Gastrocnemius medialis (tissue), 4 donors: ENCODE measurements around the gene C4BPA. TPM values are rescaled to one million over a fixed set of nuclear protein-coding genes. Genes with fewer than 3 reads are reported as not detected.

Experiments
- ATAC-seq, 2 donors: fragments of 150-250 bp; one replicate each; pipeline ENCODE4 v1.9.1; 2016
- DNase-seq, 2 donors: peaks; one replicate each; pipeline ENCODE4 v3.0.0-alpha.2; 2019
- H3K27ac ChIP-seq, 4 donors: fragments of 200-600 bp; sonication (generic); 1 replicate in 1 of 4; 2 replicates in 3 of 4; pipeline ENCODE4 v1.5.1; 2016 to 2018; ENCODE audit warnings: mild to moderate bottlenecking in 2 of 4, moderate library complexity in 1 of 4
- H3K27me3 ChIP-seq, 3 donors: fragments of 200-600 bp; sonication (generic) in 2 of 3; 1 replicate in 1 of 3; 2 replicates in 2 of 3; pipeline versions ENCODE4 v1.5.1 to v1.6.0; 2016 to 2019; ENCODE audit warnings: mild to moderate bottlenecking in 1 of 3, moderate library complexity in 1 of 3
- H3K36me3 ChIP-seq, 2 donors: fragments of 200-600 bp; sonication (generic) in 1 of 2; one replicate each; pipeline ENCODE4 v1.5.1; 2017 to 2018
- H3K4me1 ChIP-seq, 2 donors: fragments of 200-600 bp; sonication (generic) in 1 of 2; one replicate each; pipeline ENCODE4 v1.5.1; 2016 to 2017; ENCODE audit warnings: mild to moderate bottlenecking in 2 of 2
- H3K4me3 ChIP-seq, 4 donors: fragments of 200-600 bp; sonication (generic) in 3 of 4; 1 replicate in 1 of 4; 2 replicates in 3 of 4; pipeline ENCODE4 v1.5.1; 2016 to 2019; ENCODE audit warnings: mild to moderate bottlenecking in 2 of 4
- H3K9me3 ChIP-seq, 3 donors: fragments of 200-600 bp; sonication (generic) in 2 of 3; 1 replicate in 1 of 3; 2 replicates in 2 of 3; pipeline ENCODE4 v1.5.1; 2016 to 2019
- CTCF ChIP-seq, 5 experiments: fragments of 450-650 bp in 3 of 5; fragments of 200-600 bp in 2 of 5; sonication (generic) in 2 of 5; IDR thresholded peaks in 4 of 5; conservative IDR thresholded peaks in 1 of 5; 1 replicate in 4 of 5; 2 replicates in 1 of 5; pipeline ENCODE4 v1.5.1; 2016 to 2019; ENCODE audit warnings: antibody characterized with exemption in 5 of 5, mild to moderate bottlenecking in 3 of 5, moderate library complexity in 3 of 5
- POLR2A ChIP-seq, 2 donors: fragments of 450-650 bp; IDR thresholded peaks; one replicate each; pipeline ENCODE4 v1.6.1; 2017; ENCODE audit warnings: antibody characterized with exemption in 2 of 2, mild to moderate bottlenecking in 2 of 2, moderate library complexity in 2 of 2
- in situ Hi-C, 4 donors: fragments of 200-750 bp; cut with MboI; loops; one replicate each; pipeline versions ENCODE4 v1.15.0 to v1.8.0; 2017; ENCODE audit warnings: low sequenced_read_pairs in 4 of 4
- intact Hi-C: fragments of 100-400 bp; cut with DNase I; formaldehyde crosslinking; loops from one replicate; pipeline ENCODE4 v1.15.1; 2023; ENCODE audit warnings: low total_unique reads
- total RNA-seq, 4 donors: library from RNA; depleted of rRNA; stranded (reverse); fragments of >200 nt; gene quantifications; one replicate each; pipeline versions ENCODE4 v1.1.0 to v1.2.3, GENCODE V29; 2016

Gene C4BPA
- total RNA-seq, 4 donors from 2014 or later: 0.81 to 2.8 TPM; not detected in 2

- Histone ChIP-seq H3K36me3 (peaks cover 0 to 77% of the 10 kb centered on the region in 2 donors), H3K9me3 (no peaks in the 10 kb centered on the region), H3K4me3 (no peak overlapping the region), H3K27me3 (no peaks in the 10 kb centered on the region), H3K27ac (peak overlapping the region; percentile 36 to 88 (median 68)), H3K4me1 (peaks cover 0 to 15% of the 10 kb centered on the region in 2 donors)
- in situ Hi-C loops: loop anchor here in 2 of 4 donors (25.0 kb wide), 2 partner anchors 430 to 720 kb away; partner anchors contain the start of gene DYRK3 (in 1 of the 2)
- no peak for DNase-seq
- ATAC-seq: no peak
- TF ChIP-seq POLR2A (IDR thresholded peaks at IDR 0.05): no peak
- no peak for TF ChIP-seq CTCF (IDR thresholded peaks at IDR 0.05 in 4 of 5, conservative IDR thresholded peaks at IDR 0.05 in 1 of 5)
- intact Hi-C loops: no loop called here
Observed at GRCh38 chr1:207067665-207068064, 36.4 kb upstream of the C4BPA start.

GRCh38 chr1:207069061-207069460 lies 35.0 kb upstream of the C4BPA start:
- Histone ChIP-seq H3K27me3 (no peaks in the 10 kb centered on the region), H3K27ac (peak overlapping the region; percentile 57 to 88 (median 68)), H3K4me3 (no peak overlapping the region), H3K9me3 (no peaks in the 10 kb centered on the region), H3K4me1 (peaks cover 0 to 13% of the 10 kb centered on the region in 2 donors), H3K36me3 (peaks cover 0 to 79% of the 10 kb centered on the region in 2 donors)
- DNase-seq (no peak), ATAC-seq (no peak)
- in situ Hi-C loops: loop anchor here in 2 of 4 donors (25.0 kb wide), 2 partner anchors 432 to 718 kb away; partner anchors contain the start of gene DYRK3 (in 1 of the 2)
- intact Hi-C loops: no loop called here
- TF ChIP-seq POLR2A (IDR thresholded peaks at IDR 0.05) (no peak), CTCF (IDR thresholded peaks at IDR 0.05 in 4 of 5, conservative IDR thresholded peaks at IDR 0.05 in 1 of 5) (no peak)

GRCh38 chr1:207069858-207070506 lies 34.1 kb upstream of the C4BPA start:
- H3K4me1 ChIP-seq: peaks cover 0 to 8% of the 10 kb centered on the region in 2 donors
- H3K27ac ChIP-seq: peak overlapping the region; percentile 57 to 88 (median 68)
- in situ Hi-C loops (loop anchor here in 3 of 4 donors (10.0 to 25.0 kb wide), 3 partner anchors 335 to 717 kb away; partner anchors contain the start of gene DYRK3 (in 1 of the 3)), intact Hi-C loops (no loop called here)
- no peaks in the 10 kb centered on the region for H3K9me3 ChIP-seq
- TF ChIP-seq CTCF (IDR thresholded peaks at IDR 0.05 in 4 of 5, conservative IDR thresholded peaks at IDR 0.05 in 1 of 5): no peak
- TF ChIP-seq POLR2A (IDR thresholded peaks at IDR 0.05): no peak
- DNase-seq (peak in 1 of 2 donors; percentile 25), ATAC-seq (peak in 1 of 2 donors; percentile 14)
- no peaks in the 10 kb centered on the region for H3K27me3 ChIP-seq
- H3K36me3 ChIP-seq: peaks cover 0 to 79% of the 10 kb centered on the region in 2 donors
- no peak overlapping the region for H3K4me3 ChIP-seq

- H3K27ac ChIP-seq: peak overlapping the region; percentile 57 to 88 (median 68)
- H3K4me3 ChIP-seq: no peak overlapping the region
- DNase-seq (no peak), ATAC-seq (no peak)
- intact Hi-C loops (no loop called here), in situ Hi-C loops (loop anchor here in 3 of 4 donors (10.0 to 25.0 kb wide), 3 partner anchors 334 to 716 kb away; partner anchors contain the start of gene DYRK3 (in 1 of the 3))
- H3K27me3 ChIP-seq: no peaks in the 10 kb centered on the region
- no peaks in the 10 kb centered on the region for H3K9me3 ChIP-seq
- peaks cover 0 to 74% of the 10 kb centered on the region in 2 donors for H3K36me3 ChIP-seq
- TF ChIP-seq CTCF (IDR thresholded peaks at IDR 0.05 in 4 of 5, conservative IDR thresholded peaks at IDR 0.05 in 1 of 5) (no peak), POLR2A (IDR thresholded peaks at IDR 0.05) (no peak)
- H3K4me1 ChIP-seq: peaks cover 0 to 7% of the 10 kb centered on the region in 2 donors
Observed at GRCh38 chr1:207070811-207071210, 33.2 kb upstream of the C4BPA start.
